Measurements from ENCODE around the gene FGGY. TPM values are rescaled to one million over a fixed set of nuclear protein-coding genes. Genes with fewer than 3 reads are reported as not detected.

FGGY gene
- total RNA-seq, 1 experiment from 2014 or later: 14.6 TPM

DNA sequence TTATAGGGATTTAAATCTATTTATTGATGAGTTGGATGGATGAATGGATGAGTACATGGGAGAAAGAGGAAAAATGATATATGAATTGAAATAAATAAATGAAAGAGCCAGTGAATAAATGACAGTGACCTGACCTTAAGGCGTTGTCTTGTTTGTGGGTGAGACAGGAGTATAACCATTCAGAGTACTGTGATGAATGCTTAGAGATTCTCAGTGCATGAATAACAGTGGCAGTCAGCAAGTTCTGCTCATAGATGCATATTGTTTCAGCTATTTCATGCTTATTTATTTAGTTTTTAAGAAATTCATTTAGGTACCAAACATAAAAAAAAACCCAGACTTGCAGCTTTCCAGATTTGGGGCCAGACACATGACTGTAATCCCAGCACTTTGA is 116.4 kb downstream of the FGGY start:
- Histone ChIP-seq H3K4me1 (ENCODE audit: insufficient read depth, low read length) (no peaks in the 10 kb centered on the region), H4K20me1 (ENCODE audit: control insufficient read depth, insufficient read depth, insufficient read length) (no peaks in the 10 kb centered on the region), H3T11ph (ENCODE audit: low read length) (no peak overlapping the region), H3K23ac (ENCODE audit: insufficient read length, low read depth, low read length) (no peak overlapping the region), H2BK15ac (ENCODE audit: low read depth, low read length) (no peak overlapping the region), H3K27ac (ENCODE audit: insufficient read length, low read depth, low read length) (no peak overlapping the region), H3K23me2 (ENCODE audit: insufficient read length, low read depth, low read length, poor library complexity, severe bottlenecking) (no peaks in the 10 kb centered on the region), H3K18ac (ENCODE audit: insufficient read length, low read depth, low read length) (no peak overlapping the region), H3K27me3 (ENCODE audit: insufficient read depth, low read length) (no peaks in the 10 kb centered on the region), H3K9me3 (ENCODE audit: control insufficient read depth, low read depth, low read length) (no peaks in the 10 kb centered on the region), H2BK20ac (ENCODE audit: low read depth, low read length, poor library complexity, severe bottlenecking) (no peak overlapping the region), H3K79me1 (ENCODE audit: insufficient read depth, low read depth, low read length, poor library complexity, severe bottlenecking) (no peaks in the 10 kb centered on the region), H3K56ac (ENCODE audit: insufficient read length, low read depth, low read length) (no peak overlapping the region), H2BK12ac (ENCODE audit: insufficient read length, low read depth, low read length) (no peak overlapping the region), H4K5ac (ENCODE audit: insufficient read length, low read depth, low read length) (no peak overlapping the region), H2BK120ac (ENCODE audit: low read depth, low read length, poor library complexity, severe bottlenecking) (no peak overlapping the region), H2AK5ac (ENCODE audit: insufficient read length, low read length) (no peak overlapping the region), H3K4me2 (ENCODE audit: insufficient read depth, insufficient read length, low read length) (no peak overlapping the region), H4K91ac (ENCODE audit: insufficient read length, low read depth, low read length) (no peak overlapping the region), H3K14ac (ENCODE audit: insufficient read depth, low read length) (no peak overlapping the region), H3K4ac (ENCODE audit: low read depth, low read length) (no peak overlapping the region), H2BK5ac (ENCODE audit: insufficient read length, low read length) (no peak overlapping the region), H3K79me2 (ENCODE audit: insufficient read depth, low read length) (no peaks in the 10 kb centered on the region), H2AFZ (ENCODE audit: low read length) (no peak overlapping the region), H4K8ac (replicated peaks; ENCODE audit: insufficient read length, low read depth, low read length) (no peak overlapping the region), H3K9ac (ENCODE audit: extremely low read depth, insufficient read length, low read length) (no peak overlapping the region)
- Mint-ChIP-seq H3K4me1 (peaks cover 16 to 30% of the 10 kb centered on the region in 2 experiments), H3K27ac (no peak overlapping the region), H3K4me3 (no peak overlapping the region), H3K36me3 (ENCODE audit: insufficient read depth in 1 of 3, low read depth in 3 of 3) (no peaks in the 10 kb centered on the region; a peak in 1 of 7 replicates), H3K27me3 (ENCODE audit: low read depth) (no peaks in the 10 kb centered on the region), H3K9me3 (no peaks in the 10 kb centered on the region)
- TF ChIP-seq, protein P1, sequence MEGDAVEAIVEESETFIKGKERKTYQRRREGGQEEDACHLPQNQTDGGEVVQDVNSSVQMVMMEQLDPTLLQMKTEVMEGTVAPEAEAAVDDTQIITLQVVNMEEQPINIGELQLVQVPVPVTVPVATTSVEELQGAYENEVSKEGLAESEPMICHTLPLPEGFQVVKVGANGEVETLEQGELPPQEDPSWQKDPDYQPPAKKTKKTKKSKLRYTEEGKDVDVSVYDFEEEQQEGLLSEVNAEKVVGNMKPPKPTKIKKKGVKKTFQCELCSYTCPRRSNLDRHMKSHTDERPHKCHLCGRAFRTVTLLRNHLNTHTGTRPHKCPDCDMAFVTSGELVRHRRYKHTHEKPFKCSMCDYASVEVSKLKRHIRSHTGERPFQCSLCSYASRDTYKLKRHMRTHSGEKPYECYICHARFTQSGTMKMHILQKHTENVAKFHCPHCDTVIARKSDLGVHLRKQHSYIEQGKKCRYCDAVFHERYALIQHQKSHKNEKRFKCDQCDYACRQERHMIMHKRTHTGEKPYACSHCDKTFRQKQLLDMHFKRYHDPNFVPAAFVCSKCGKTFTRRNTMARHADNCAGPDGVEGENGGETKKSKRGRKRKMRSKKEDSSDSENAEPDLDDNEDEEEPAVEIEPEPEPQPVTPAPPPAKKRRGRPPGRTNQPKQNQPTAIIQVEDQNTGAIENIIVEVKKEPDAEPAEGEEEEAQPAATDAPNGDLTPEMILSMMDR (conservative IDR thresholded peaks at IDR 0.05): no peak
- DNase-seq: no peak
- no CpG with 5 or more reads among the region's 1 CpG for WGBS (ENCODE audit: extremely low coverage, insufficient read length, low lambda C conversion rate)
